Umbilical cord (tissue), 2 donors: Measurements from ENCODE around the gene ZNF737. TPM values are rescaled to one million over a fixed set of nuclear protein-coding genes. Genes with fewer than 3 reads are reported as not detected.
A peak's percentile ranks its signal among the peaks of the same experiment; 100 is the strongest.
"Not testable (repeated sequence)": the region's sequence is repeated elsewhere in the genome, so short reads cannot be mapped to it uniquely, and the experiment has no call there.

Source experiments
- DNase-seq: peaks from one replicate; pipeline ENCODE4 v3.0.0-alpha.2; 2015; ENCODE audit warnings: low spot score
- total RNA-seq: library from RNA; depleted of rRNA; stranded (reverse); fragments of >200 nt; gene quantifications from one replicate; pipeline ENCODE4 v1.2.3, GENCODE V29; 2014; ENCODE audit warnings: low replicate concordance; ENCODE audit not compliant: insufficient read depth

ZNF737 gene
- total RNA-seq = 29.6 TPM

DNA sequence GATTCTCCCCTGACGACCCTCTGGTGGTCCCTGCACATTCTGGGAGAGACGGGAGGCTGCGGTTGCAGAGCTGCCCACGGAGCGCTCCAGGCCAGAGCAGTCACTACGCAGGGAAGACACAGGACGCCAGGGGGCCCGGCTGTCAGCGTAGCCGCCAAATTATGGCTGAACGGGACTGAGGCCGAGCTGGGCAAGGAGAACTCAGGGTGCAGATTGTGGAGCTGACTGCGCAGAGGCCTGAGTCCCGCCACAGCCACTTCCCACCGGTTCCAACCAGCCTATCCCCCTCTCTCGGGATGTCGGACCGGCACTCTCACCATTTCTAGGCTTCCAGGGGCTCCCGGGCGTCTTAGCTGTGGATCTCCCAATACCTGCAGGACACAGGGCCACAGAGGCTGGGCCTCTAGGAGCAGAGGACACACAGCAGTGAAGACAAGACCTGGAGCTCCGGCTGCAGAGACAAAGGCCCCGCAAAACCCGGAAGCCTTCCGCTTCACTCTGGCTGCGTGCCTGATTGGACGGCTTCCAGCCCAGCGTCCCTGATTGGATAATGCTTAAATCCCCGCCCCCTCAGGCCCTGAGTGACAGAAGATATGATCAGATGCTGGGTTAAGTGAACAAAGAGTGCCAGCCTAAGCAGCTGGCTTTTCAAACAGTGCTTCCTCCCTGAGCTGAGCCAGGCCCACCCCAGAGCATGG lies at the start of gene ZNF737:
TSS of gene ZNF737 (minus strand) at position 461 of the 698 bp plus-strand sequence. CDS start at position 320, 141 bp downstream.
- peak; percentile 98 for DNase-seq

DNA sequence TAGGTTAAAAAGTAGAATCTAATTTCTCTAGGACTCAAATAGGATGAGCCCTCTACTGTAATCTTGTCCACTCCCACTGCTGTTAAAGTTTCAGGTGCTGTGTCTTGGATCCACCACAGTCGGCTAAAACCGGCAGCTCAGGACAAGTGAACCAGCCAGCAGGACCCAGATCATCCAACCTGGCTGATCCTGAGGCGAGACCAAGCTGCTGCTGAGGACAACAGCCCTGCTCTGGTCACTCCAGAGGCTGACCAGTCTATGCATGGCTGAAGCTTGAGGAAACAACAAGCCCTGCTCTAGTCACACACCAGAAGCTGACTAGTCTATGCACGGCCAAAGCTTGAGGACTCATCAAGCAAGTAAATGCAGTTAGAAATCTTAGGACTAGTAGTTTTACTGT lies 49.4 kb upstream of the ZNF737 start:
- DNase-seq = not testable (repeated sequence)

DNA sequence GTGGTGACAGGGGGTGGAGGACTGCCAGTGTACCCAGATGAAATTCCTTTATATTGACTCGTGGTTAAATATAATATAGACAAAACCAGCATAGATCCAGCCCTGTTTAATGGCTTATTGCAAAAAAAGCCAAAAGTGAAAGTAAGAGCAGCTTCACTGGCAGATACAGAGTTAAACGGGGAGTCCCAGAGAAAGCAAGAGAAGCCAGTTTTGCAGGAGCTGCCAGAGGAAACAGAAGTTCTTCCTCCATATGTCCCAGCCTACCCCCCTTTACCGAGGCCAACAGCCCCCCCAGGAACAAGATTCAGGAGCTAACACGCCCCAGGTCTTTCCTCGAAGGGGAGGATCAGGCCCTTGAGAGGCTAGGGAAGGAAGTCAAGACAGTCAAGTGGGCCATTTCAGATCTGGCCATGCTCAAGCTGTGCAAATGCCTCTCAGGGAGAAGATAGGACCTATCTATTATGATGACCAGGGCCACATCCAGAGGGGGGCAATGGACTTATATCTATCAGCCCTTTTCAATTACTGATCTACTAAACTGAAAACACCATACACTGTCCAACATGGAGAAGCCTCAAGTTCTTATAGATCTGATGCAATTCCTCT lies 47.2 kb upstream of the ZNF737 start:
- no peak for DNase-seq

DNA sequence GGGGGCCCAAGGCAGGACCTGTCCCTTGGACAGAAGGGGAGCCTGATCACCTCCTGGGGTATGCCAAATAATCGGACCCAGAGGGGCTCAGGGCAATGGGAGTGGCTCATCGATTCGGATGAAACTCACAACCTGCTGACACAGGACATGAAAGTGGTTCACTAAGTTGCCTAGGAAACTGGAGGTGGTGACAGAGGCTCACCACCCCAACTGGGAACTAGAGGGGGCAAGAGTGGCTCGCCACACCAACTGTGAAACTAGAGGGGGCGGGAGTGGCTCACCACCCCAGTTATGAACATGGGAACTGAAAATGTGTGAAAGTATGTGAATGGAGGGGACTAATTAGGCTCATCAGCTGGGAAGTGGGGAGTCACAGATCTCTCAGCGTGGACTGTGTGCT lies 46.3 kb upstream of the ZNF737 start:
- no peak for DNase-seq

DNA sequence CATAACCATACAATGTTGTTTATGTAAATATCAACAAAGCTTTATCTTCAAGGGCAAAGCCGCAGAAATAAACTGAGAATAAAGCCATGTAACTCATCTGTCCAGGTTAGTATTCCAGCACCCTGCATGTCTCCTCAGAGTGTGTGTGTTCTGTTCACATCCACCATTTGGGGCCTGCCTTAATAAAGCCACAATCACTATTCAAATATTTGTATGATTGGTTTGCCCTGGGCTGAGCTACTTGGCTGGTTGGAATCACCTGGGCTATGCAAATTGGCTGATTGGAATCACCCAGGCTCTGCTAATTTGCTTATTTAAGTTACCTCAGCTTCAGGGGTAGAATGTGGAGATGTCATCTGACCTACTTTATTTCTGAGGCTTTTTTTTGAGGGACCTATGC lies 42.4 kb upstream of the ZNF737 start:
- no peak for DNase-seq

DNA sequence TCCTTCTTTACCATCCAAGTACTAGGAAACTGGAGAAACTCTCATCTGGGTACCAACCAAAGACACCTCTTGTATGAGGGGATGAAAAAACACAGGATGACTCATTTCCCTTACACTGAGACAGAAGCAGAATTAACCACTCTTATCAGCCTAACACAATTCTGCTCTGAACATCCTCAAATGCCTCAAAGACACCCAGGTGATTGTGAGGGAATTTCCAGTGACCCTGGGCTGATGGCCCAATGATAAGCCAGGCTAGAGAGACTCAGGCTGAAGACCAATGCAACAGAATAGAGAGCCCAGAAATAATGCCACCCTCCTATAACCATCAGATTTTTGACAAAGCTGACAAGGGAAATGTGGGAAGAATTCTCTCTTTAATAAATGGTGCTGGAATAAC lies 7.0 kb downstream of the ZNF737 start:
- no peak for DNase-seq

DNA sequence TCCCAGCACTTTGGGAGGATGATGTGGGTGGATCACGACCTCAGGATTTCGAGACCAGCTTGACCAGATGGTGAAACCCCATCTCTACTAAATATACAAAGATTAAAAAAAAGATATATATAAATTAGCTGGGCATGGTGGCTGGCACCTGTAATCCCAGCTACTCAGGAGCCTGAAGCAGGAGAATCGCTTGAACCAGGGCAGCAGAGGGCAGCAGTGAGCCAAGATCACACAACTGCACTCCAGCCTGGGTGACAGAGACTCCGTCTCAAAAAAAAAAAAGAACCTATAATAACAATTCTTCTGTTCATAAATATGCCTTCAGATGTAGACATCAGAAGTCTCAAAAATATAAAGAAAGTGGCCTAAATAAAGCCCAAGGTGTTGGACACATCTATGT lies 7.6 kb downstream of the ZNF737 start:
- DNase-seq = no peak

DNA sequence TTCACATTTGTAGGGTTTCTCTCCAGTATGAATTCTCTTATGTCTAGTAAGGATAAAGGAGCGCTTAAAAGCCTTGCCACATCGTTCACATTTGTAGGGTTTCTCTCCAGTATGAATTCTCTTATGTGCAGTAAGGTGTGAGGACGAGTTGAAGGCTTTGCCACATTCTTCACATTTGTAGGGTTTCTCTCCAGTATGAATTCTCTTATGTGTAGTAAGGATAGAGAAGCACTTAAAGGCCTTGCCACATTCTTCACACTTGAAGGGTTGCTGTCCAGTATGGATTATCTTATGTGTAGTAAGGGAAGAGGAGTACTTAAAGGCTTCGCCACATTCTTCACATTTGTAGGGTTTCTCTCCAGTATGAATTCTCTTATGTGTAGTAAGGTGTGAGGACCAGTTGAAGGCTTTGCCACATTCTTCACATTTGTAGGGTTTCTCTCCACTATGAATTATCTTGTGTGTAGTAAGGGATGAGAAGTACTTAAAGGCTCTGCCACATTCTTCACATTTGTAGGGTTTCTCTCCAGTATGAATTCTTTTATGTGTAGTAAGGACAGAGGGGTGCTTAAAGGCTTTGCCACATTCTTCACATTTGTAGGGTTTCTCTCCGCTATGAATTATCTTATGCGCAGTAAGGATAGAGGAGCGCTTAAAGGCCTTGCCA lies 20.8 kb downstream of the ZNF737 start:
- not testable (repeated sequence) for DNase-seq

DNA sequence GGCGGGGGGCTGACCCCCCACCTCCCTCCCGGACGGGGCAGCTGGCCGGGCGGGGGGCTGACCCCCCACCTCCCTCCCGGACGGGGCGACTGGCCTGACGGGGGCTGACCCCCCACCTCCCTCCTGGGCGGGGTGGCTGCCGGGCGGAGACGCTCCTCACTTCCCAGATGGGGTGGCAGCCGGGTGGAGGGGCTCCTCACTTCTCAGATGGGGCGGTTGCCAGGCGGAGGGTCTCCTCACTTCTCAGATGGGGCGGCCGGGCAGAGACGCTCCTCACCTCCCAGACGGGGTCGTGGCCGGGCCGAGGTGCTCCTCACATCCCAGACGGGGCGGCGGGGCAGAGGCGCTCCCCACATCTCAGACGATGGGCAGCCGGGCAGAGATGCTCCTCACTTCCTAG lies 35.3 kb downstream of the ZNF737 start:
- DNase-seq = not testable (repeated sequence)

DNA sequence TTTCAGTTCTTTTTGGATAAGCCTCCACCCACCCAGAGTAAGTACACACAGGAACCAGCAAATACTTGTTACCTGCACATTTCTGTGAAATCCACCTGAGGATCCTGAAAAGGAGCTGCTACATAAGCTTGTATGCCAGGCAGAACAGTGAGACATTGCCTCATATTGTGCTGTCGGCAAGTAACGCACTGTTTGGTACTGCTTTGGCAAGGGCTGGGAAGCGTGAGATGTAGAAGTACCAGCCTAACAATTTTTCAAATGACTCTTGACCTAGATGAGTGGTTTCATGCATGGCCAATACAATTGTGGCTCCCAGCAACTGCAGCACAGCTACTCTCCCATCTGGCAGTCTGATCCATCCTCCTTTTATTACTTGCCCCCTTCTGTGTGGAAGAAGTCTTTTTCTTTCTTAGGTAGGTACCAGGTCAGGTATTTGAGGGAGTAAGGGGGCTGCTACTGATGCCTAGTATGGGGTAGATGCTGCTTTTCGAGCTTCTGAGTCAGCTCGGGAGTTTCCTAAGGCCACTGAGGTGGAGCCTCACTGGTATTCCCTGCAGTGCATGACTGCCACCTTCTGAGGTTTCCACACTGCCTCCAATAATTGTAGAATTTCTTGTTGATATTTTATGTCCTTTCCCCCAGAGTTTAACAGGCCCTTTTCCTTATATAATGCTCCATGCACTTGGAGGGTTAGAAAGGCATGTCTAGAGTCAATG lies 52.2 kb downstream of the ZNF737 start:
- no peak for DNase-seq

DNA sequence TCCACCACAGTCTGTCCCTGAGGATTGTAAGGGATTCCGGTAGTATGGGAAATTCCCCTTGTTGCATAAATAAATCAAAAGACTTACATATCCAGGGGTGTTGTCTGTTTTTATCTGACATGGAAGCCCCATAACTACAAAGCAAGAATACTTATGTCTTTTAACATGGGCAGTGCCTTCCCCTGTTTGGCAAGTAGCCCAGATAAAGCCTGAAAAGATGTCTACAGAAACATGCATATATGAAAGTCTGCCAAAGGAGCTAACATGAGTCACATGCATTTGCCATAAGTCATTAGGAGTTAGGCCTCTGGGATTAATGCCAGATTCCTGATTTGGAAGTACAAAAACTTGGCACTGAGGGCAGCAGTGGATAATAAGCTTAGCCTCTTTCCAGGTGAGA lies 62.1 kb downstream of the ZNF737 start:
- peak; percentile 81 for DNase-seq

Other genes with a start within 250 kb of the ZNF737 start
- 29.1 TPM for gene ZNF626, start 95.8 kb upstream of the ZNF737 start, total RNA-seq
- gene ZNF66, start 210.5 kb upstream of the ZNF737 start, total RNA-seq = 10.1 TPM